HEK293 (cell line): ENCODE measurements around the gene OR8B12.
A peak's percentile ranks its signal among the peaks of the same experiment; 100 is the strongest.

ENCODE experiments used
- CTCF ChIA-PET: fragments of 350-600 bp; formaldehyde crosslinking; extraction: SDS; loops from one replicate; lab custom pipeline; 2021; ENCODE audit warnings: antibody characterized with exemption; lab: Yijun Ruan, JAX
- POLR2A ChIA-PET: fragments of 300-600 bp; formaldehyde crosslinking; extraction: SDS; loops from one replicate; lab custom pipeline; 2020; ENCODE audit warnings: antibody characterized with exemption, inconsistent platforms; lab: Yijun Ruan, JAX
- H3K27ac ChIP-seq: fragments of 200-500 bp; sonication (Bioruptor generic); 2 replicates; pipeline ENCODE4 v1.5.1; 2014; ENCODE audit warnings: low read depth, low read length, control low read depth, inconsistent platforms; ENCODE audit errors: extremely low read depth
- H3K36me3 ChIP-seq, 2 experiments: fragments of 200-500 bp in 1 of 2; sonication (Bioruptor generic) in 1 of 2; 1 replicate in 1 of 2; 2 replicates in 1 of 2; pipeline ENCODE4 v1.5.1; 2014 to 2017; ENCODE audit warnings: inconsistent platforms in 2 of 2, low read length in 2 of 2; ENCODE audit not compliant: control insufficient read depth in 2 of 2, insufficient read depth in 1 of 2
- H3K4me1 ChIP-seq: fragments of 200-500 bp; sonication (Bioruptor generic); 2 replicates; pipeline ENCODE4 v1.5.1; 2014; ENCODE audit warnings: mild to moderate bottlenecking, low read length, inconsistent platforms; ENCODE audit not compliant: control insufficient read depth, insufficient read depth
- H3K4me3 ChIP-seq: 2 replicates; pipeline ENCODE4 v1.5.1; 2011; ENCODE audit warnings: low read depth, mild to moderate bottlenecking, control low read depth, low read length, moderate library complexity
- H3K9me3 ChIP-seq: fragments of 200-500 bp; sonication (Bioruptor generic); 2 replicates; pipeline ENCODE4 v1.5.1; 2014; ENCODE audit warnings: low read depth, low read length, inconsistent platforms; ENCODE audit not compliant: control insufficient read depth, insufficient read depth
- ELK4 ChIP-seq: IDR thresholded peaks from 2 replicates; pipeline ENCODE4 v1.6.1; 2011; ENCODE audit warnings: mild to moderate bottlenecking, low read depth, low read length, borderline replicate concordance
- GLI4 ChIP-seq: fragments of 450-650 bp; formaldehyde crosslinking; IDR thresholded peaks from 2 replicates; pipeline ENCODE4 v1.5.1; 2016; ENCODE audit warnings: missing biosample characterization, missing genetic modification characterization
- OSR2 ChIP-seq: fragments of 450-650 bp; formaldehyde crosslinking; IDR thresholded peaks from 2 replicates; pipeline ENCODE4 v1.5.1; 2016; ENCODE audit warnings: missing biosample characterization, missing genetic modification characterization
- YY1 ChIP-seq: fragments of 450-650 bp; formaldehyde crosslinking; IDR thresholded peaks from 2 replicates; pipeline ENCODE4 v1.5.1; 2018; ENCODE audit warnings: missing biosample characterization, missing genetic modification characterization
- ZBTB26 ChIP-seq: fragments of 450-650 bp; formaldehyde crosslinking; optimal IDR thresholded peaks from 2 replicates; pipeline ENCODE3; 2016; ENCODE audit warnings: missing biosample characterization, mild to moderate bottlenecking, missing genetic modification characterization
- ZNF19 ChIP-seq: fragments of 450-650 bp; formaldehyde crosslinking; IDR thresholded peaks from 2 replicates; pipeline ENCODE4; 2016; ENCODE audit warnings: missing biosample characterization, missing genetic modification characterization, low read depth
- ZNF239 ChIP-seq: fragments of 450-650 bp; formaldehyde crosslinking; IDR thresholded peaks from 2 replicates; pipeline ENCODE4 v1.5.1; 2016; ENCODE audit warnings: missing biosample characterization, missing genetic modification characterization
- ZNF280C ChIP-seq: fragments of 450-650 bp; formaldehyde crosslinking; IDR thresholded peaks from 2 replicates; pipeline ENCODE4 v1.5.1; 2016; ENCODE audit warnings: missing biosample characterization, missing genetic modification characterization
- ZNF362 ChIP-seq: fragments of 450-650 bp; formaldehyde crosslinking; IDR thresholded peaks from 2 replicates; pipeline ENCODE4 v1.5.1; 2016; ENCODE audit warnings: missing biosample characterization, missing genetic modification characterization
- ZNF404 ChIP-seq: fragments of 450-650 bp; formaldehyde crosslinking; IDR thresholded peaks from 2 replicates; pipeline ENCODE4 v1.5.1; 2017; ENCODE audit warnings: missing biosample characterization, missing genetic modification characterization
- ZNF433 ChIP-seq: fragments of 450-650 bp; formaldehyde crosslinking; IDR thresholded peaks from 2 replicates; pipeline ENCODE4 v1.5.1; 2016; ENCODE audit warnings: missing biosample characterization, missing genetic modification characterization, low read depth
- ZNF510 ChIP-seq: fragments of 450-650 bp; formaldehyde crosslinking; IDR thresholded peaks from 2 replicates; pipeline ENCODE4 v1.5.1; 2018; ENCODE audit warnings: mild to moderate bottlenecking, missing genetic modification characterization, missing biosample characterization; ENCODE audit not compliant: insufficient replicate concordance
- ZNF513 ChIP-seq: fragments of 450-650 bp; IDR thresholded peaks from 2 replicates; pipeline ENCODE4 v1.5.1; 2018; ENCODE audit warnings: missing biosample characterization, missing genetic modification characterization
- ZNF530 ChIP-seq: fragments of 450-650 bp; formaldehyde crosslinking; IDR thresholded peaks from 2 replicates; pipeline ENCODE4 v1.5.1; 2016; ENCODE audit warnings: low read depth, missing biosample characterization, missing genetic modification characterization
- ZNF692 ChIP-seq: fragments of 450-650 bp; formaldehyde crosslinking; IDR thresholded peaks from 2 replicates; pipeline ENCODE4 v1.5.1; 2016; ENCODE audit warnings: missing biosample characterization, missing genetic modification characterization
- ZNF768 ChIP-seq: fragments of 450-650 bp; formaldehyde crosslinking; IDR thresholded peaks from 2 replicates; pipeline ENCODE4 v1.5.1; 2018; ENCODE audit warnings: missing biosample characterization, mild to moderate bottlenecking, missing genetic modification characterization
- ZSCAN23 ChIP-seq: fragments of 450-650 bp; formaldehyde crosslinking; IDR thresholded peaks from 2 replicates; pipeline ENCODE4 v1.5.1; 2016; ENCODE audit warnings: missing biosample characterization, missing genetic modification characterization

Gene OR8B12

GRCh38 chr11:124551987-124552386 lies 8.5 kb upstream of the OR8B12 start (continued):
- TF ChIP-seq ZNF280C (tag by site-specific recombination) (no peak), ZNF692 (tag by site-specific recombination) (0 out of 2 replicates have a peak, but pooled peaks have one; percentile 14)
- TF ChIP-seq, all 188 proteins: peak for 4

- no peak overlapping the region for H3K27ac ChIP-seq
- H3K36me3 ChIP-seq = no peaks in the 10 kb centered on the region
- TF ChIP-seq ZNF433 (tag by site-specific recombination) (no peak), ZNF768 (tag by site-specific recombination) (no peak), ZNF510 (tag by site-specific recombination) (no peak), ZNF362 (tag by site-specific recombination) (no peak), ZNF19 (tag by site-specific recombination) (no peak), ZNF513 (tag by site-specific recombination) (no peak), ZNF404 (tag by site-specific recombination) (no peak), YY1 (tag by site-specific recombination) (no peak), ZBTB26 (tag by site-specific recombination) (no peak), ZNF530 (tag by site-specific recombination) (no peak), OSR2 (no peak), ZSCAN23 (tag by site-specific recombination) (no peak), ZNF239 (tag by site-specific recombination) (no peak), ELK4 (no peak), GLI4 (tag by site-specific recombination) (no peak)
- H3K9me3 ChIP-seq = no peaks in the 10 kb centered on the region
- ChIA-PET POLR2A (no interaction called here), CTCF (interaction anchor here (0.6 kb wide), 1 partner anchor 55 kb away, joined by 4 read pairs; no protein-coding TSS in a partner anchor)
- no peak overlapping the region for H3K4me3 ChIP-seq
- no peaks in the 10 kb centered on the region for H3K4me1 ChIP-seq
Observed at GRCh38 chr11:124551189-124551588, 7.7 kb upstream of the OR8B12 start.
